ENCODE results near the gene SLC8A1.

Gene SLC8A1

GRCh38 chr2:40281021-40281940 lies 170.6 kb downstream of the SLC8A1 start:
- H3K27me3 ChIP-seq = no peaks in the 10 kb centered on the region
- TF ChIP-seq CTCF (IDR thresholded peaks at IDR 0.05) = no peak
- no peaks in the 10 kb centered on the region for H3K4me1 ChIP-seq (ENCODE audit: control insufficient read depth in 1 of 2, insufficient read depth in 1 of 2, low read depth in 1 of 2, low read length in 1 of 2)
- no peak overlapping the region for H3K4me3 ChIP-seq (ENCODE audit: low read depth in 1 of 2, low read length in 1 of 2)
- no peak overlapping the region for H3K27ac ChIP-seq
- H3K9me3 ChIP-seq = no peaks in the 10 kb centered on the region
- no peaks in the 10 kb centered on the region for H3K36me3 ChIP-seq

GRCh38 chr2:40279482-40279881 lies 172.4 kb downstream of the SLC8A1 start:
- Histone ChIP-seq H3K27me3 (no peaks in the 10 kb centered on the region), H3K9me3 (no peaks in the 10 kb centered on the region), H3K4me1 (ENCODE audit: control insufficient read depth in 1 of 2, insufficient read depth in 1 of 2, low read depth in 1 of 2, low read length in 1 of 2) (no peaks in the 10 kb centered on the region), H3K4me3 (ENCODE audit: low read depth in 1 of 2, low read length in 1 of 2) (no peak overlapping the region), H3K36me3 (no peaks in the 10 kb centered on the region), H3K27ac (no peak overlapping the region)
- no peak for TF ChIP-seq CTCF (IDR thresholded peaks at IDR 0.05)

GRCh38 chr2:40279001-40279400 lies 172.9 kb downstream of the SLC8A1 start:
- Histone ChIP-seq H3K9me3 (no peaks in the 10 kb centered on the region), H3K4me3 (ENCODE audit: low read depth in 1 of 2, low read length in 1 of 2) (no peak overlapping the region), H3K27me3 (no peaks in the 10 kb centered on the region), H3K4me1 (ENCODE audit: control insufficient read depth in 1 of 2, insufficient read depth in 1 of 2, low read depth in 1 of 2, low read length in 1 of 2) (no peaks in the 10 kb centered on the region), H3K27ac (no peak overlapping the region), H3K36me3 (no peaks in the 10 kb centered on the region)
- TF ChIP-seq CTCF (IDR thresholded peaks at IDR 0.05) = no peak

GRCh38 chr2:40276076-40276475 lies 175.8 kb downstream of the SLC8A1 start:
- Histone ChIP-seq H3K4me1 (ENCODE audit: control insufficient read depth in 1 of 2, insufficient read depth in 1 of 2, low read depth in 1 of 2, low read length in 1 of 2) (no peaks in the 10 kb centered on the region), H3K36me3 (no peaks in the 10 kb centered on the region), H3K27ac (no peak overlapping the region), H3K27me3 (no peaks in the 10 kb centered on the region), H3K4me3 (ENCODE audit: low read depth in 1 of 2, low read length in 1 of 2) (no peak overlapping the region), H3K9me3 (no peaks in the 10 kb centered on the region)
- TF ChIP-seq CTCF (IDR thresholded peaks at IDR 0.05) = no peak

- H3K36me3 ChIP-seq = no peaks in the 10 kb centered on the region
- no peak for TF ChIP-seq CTCF (IDR thresholded peaks at IDR 0.05)
- no peak overlapping the region for H3K4me3 ChIP-seq (ENCODE audit: low read depth in 1 of 2, low read length in 1 of 2)
- no peaks in the 10 kb centered on the region for H3K27me3 ChIP-seq
- no peaks in the 10 kb centered on the region for H3K9me3 ChIP-seq
- H3K4me1 ChIP-seq (ENCODE audit: control insufficient read depth in 1 of 2, insufficient read depth in 1 of 2, low read depth in 1 of 2, low read length in 1 of 2) = no peaks in the 10 kb centered on the region
- no peak overlapping the region for H3K27ac ChIP-seq
Measured at GRCh38 chr2:40274270-40274669, 177.6 kb downstream of the SLC8A1 start.
